HG03139 (cell line): ENCODE data around the gene BMI1.
"Not testable (repeated sequence)": the region's sequence is repeated elsewhere in the genome, so short reads cannot be mapped to it uniquely, and the experiment has no call there.

ENCODE experiments used
- ATAC-seq: cut with Tn5 transposase; IDR thresholded peaks from one replicate; pipeline ENCODE4 v1.9.1; 2021; ENCODE audit not compliant: unreplicated experiment

The BMI1 gene

DNA sequence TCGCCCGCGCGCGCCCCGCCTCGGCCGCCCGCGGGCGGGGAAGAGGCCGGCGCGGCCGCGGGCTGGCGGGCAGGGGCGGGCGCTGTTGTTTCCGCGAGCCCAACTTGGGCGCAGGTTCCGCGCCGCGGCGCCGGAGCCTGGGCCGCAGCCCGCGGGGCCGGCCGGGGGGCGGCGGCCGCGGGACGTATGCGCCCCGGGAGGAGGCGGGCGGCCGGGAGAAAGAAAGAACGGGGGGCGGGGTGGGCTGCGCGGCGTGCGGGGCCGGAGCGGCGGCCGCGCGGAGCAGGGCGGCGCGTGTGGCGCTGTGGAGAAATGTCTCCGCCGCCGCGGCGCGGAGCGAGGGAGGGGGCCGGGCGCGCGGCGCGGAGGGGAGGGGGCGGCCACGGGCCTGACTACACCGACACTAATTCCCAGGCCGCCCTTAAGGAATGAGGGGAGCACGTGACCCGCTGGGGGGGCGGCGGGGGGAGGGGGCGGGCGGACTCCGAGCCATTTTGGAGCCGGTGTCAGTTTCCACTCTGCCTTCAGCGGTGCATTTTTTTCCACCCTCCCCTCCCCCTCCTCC is at the start of gene BMI1:
Gene BMI1 (plus strand): TSS at position 509 of the 565 bp plus-strand sequence. CDS start 5,351 bp downstream, outside the sequence.
- ATAC-seq = no peak

DNA sequence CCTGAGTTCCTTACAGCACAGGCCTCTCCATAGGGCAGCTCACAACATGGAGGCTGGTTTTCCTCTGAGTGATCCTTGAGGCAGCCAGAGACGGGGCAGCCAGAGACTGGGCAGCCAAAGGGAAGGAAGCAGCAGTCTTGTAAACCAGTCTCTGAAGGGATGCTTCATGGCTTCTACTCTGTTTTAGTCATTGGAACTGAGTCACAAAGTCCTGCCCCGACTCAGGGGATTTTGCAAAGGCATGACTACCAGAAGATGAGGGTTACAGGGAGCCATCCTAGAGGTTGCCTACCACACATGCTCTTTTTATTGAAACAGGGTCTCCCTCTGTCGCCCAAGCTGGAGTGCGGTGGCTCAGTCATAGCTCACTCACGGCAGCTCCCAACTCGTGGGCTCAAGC is 49.1 kb upstream of the BMI1 start:
- no peak for ATAC-seq

DNA sequence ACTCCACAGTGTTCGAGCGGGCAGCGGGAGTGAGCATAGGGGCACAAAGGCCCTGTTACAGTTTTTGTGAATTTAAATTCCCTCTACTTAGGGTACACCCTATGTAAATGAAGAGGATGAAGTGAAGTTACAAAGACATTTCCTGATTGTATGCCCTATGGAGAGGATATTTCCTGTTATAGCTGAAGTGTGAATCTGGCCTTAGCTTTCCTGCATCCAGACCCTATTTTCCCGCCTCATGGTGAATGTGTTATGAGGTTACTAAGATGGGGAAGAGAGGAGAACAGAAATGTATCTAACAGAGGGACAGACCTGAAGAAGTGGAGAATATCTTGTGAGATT is 42.5 kb upstream of the BMI1 start:
- no peak for ATAC-seq

DNA sequence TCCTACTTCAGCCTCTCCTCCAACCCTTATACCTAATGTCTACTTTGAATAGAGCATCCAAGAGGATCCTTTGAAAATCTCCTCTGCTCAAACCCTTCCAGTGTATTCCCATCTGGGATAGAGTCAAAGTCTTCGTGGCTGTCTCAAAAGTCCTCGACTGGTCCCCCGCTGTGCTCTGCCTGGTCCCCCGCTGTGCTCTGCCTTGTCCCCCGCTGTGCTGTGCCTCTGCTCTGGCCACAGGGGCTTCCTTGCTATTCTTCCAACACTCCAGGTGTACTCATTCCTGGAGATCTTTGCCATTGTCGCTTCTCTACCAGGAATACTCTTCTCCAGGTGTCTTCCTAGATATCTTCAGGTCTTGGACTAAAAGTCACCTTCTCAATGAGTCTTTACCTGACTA is 40.8 kb upstream of the BMI1 start:
- ATAC-seq = no peak

DNA sequence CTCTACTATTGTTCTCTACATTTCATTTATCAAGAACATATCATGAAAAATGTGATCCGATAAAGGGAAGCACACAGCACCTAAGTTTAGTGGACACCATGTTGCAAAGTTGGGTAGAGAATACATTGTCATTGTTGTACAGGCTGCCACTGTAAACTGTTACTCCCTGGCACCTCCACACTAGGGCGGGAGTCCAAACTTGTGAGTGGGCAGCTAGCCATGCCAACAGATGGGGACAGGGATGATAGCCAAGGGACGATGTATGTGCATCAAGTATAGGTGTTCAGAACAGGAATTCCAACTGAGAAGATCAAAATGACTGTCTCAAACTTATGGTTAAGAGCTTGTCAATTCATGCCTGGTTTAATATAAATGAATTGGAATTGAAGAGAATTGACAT is 35.8 kb upstream of the BMI1 start:
- no peak for ATAC-seq

DNA sequence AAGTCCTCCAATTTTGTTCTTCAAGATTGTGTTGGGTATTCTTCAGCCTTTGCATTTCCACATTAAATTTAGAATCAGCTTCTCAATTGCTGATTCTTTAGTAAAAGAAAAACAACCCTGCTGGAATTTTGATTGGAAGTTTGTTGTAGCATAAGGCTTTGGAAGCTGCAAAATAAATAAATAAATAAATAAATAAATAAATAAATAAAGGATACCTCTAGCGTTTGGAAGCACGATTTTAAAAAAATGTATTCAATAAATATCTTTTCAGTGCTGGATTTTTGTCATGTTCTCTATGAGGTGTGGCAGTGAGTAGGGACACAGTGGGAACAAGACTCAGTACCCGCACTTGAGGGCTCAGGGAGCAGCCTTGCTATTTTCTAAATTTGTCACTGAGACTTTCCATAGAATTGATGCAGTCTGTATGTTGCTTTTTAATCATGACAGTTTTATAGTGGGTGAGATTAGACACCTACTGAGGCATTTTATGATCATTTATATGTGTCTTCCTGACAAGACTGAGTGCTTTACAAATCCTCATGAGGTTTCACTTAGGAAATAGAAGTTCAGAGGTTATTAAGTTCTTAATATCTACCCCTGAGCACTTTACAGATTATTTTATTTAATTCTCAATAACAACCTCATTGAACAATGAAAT is 27.0 kb upstream of the BMI1 start:
- ATAC-seq = no peak

DNA sequence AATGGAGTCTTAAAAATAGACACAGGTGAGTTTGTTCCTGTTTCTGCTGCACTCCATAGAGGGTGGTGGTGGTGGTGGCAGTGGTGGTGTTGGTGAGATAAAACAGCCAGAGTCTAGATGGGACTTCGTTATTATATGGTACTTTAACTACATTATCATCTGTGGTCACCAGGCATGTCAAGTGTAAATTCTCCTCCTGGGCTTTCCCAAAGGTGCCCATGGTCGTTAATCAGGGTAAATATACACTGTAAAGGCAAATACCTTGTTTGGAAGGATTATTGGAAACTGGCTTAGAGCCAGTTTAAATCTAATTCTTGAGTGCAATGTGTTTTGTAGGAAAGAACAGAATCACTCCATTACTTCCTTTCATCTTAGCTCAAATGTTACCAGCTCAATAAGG is 26.2 kb upstream of the BMI1 start:
- ATAC-seq = no peak

DNA sequence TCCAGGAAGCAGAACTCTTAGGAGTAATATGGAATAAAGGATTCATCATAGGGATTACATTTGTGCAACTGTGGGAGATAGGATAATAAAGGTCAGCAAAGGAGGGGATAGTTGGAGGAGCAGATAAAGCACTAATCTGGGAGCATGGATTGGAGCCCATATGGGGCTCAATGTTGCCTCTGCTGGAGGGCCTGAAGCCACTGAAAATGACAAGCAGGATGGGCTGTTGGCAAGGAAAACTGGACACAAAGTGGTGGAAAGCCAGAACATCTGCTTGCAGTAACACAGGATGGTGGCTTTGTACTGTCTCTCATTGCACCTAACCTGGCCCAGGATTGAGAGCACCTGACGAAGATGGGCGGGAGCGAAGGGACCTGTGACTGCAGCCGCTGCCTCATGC is 19.7 kb upstream of the BMI1 start:
- no peak for ATAC-seq

DNA sequence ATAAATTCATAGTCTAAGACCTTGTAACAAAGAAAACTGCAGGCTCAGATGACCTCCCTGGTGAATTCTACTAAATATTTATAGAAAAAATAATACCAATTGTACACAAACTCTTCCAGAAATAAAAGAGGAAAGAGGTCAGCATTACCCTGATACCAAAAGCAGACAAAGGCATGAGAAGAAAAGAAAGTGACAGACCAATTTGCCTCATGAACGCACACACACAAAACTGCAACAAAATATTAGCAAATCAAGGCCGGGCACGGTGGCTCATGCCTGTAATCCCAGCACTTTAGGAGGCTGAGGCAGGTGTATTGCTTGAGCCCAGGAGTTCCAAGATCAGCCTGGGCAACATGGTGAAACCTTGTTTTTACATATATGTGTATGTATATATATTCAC is 17.4 kb upstream of the BMI1 start:
- ATAC-seq = no peak

DNA sequence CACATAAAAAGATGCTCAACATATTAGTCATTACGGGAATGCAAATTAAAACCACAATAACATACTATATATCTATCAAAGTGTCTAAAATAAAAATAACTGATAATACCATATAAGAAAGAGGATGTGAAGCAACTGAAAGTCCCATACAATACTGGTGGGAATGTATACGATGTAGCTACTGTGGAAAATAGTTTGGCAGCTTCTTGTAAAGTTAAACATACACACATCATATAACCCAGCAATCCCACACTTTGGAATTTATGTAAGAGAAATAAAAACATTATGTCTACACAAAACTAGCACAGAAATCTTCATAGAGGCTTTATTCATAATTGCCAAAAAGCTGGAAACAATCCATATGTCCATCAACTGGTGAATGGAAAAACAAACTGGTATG is 15.2 kb upstream of the BMI1 start:
- no peak for ATAC-seq

DNA sequence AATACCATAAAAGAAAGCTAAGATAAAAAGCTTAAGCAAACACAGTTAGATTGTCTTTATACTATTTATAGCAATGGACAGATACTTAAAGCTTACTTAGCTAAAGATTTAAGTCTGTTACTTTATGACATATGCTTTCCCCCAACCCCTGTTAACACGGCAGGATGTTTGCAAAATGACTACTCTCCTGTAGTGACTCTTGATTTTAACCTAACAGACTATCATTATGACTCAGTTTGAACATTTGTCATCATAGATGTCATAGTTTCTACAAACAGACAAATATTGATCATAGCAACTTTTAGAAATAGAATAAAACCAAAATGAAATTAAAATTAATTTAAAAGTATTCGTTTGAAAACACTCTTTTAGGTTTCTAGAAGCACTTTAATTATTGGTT is 12.5 kb upstream of the BMI1 start:
- ATAC-seq = peak; percentile 91

DNA sequence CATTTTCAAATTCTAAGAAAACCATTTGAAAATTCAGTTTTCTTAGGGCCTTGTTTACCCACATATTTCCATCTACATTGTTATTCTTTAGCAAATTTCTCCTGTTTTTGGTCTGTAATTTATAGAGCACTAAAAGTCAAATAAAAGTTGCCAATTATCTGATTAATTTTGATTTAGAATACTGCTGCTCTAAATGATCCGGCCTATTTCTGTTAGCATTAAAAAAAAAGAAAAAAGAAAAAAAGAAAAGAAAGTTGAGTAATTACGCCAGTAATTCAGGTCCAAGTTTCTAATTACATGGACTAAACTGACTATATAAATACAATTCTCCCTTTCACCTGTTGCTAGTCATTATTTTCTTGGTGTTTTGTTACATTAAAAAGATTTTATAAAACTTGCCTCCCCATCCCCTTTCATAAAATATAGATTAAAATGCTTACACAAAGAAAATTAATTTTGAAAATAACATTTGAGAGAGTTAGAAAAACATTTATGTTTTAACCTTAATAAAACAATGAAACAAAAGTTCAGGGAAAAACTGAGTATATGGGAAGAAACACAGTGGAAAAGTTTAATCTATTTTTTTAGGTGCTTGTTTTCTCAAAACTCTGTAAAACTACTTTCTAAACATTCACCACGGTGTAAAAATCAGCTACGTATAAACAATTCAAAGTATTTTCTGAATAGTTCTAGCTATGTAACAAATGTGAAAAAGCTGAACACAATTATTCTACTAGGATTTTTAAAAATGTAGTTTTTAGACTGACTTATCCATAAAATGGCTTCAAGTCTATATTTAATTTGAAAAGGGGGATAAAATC is 11.5 kb upstream of the BMI1 start:
- no peak for ATAC-seq

DNA sequence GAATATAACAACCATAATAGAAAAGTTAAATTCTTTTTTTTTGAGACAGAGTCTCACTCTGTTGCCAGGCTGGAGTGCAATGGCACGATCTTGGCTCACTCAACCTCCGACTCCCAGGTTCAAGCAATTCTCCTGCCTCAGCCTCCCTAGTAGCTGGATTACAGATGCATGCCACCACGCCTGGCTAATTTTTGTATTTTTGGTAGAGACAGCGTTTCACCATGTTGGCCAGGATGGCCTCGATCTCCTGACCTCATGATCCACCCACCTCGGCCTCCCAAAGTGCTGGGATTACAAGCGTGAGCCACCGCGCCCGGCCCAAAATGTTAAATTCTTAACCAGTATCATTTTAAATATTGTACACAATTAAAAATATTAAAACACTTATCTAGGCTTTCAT is 10.9 kb upstream of the BMI1 start:
- ATAC-seq = not testable (repeated sequence)

DNA sequence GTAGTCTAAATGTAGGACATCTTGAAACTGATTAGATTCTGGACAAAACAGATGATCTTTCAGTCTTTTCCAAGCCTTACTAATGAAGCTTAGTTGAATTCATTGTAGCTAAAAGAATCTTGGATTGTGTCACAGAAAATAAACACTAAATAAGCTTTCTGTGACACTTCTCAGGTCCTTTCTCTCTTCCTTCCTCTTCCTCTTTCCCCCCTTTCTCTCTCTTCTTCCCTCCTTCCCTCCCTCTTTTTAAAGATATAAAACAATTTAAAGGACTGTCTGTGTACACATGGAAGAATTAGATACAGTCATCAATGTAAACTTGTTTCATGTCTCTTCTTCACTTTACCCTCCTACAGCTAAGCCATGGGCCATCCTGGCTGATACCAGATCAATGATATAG is 10.0 kb upstream of the BMI1 start:
- ATAC-seq = no peak

DNA sequence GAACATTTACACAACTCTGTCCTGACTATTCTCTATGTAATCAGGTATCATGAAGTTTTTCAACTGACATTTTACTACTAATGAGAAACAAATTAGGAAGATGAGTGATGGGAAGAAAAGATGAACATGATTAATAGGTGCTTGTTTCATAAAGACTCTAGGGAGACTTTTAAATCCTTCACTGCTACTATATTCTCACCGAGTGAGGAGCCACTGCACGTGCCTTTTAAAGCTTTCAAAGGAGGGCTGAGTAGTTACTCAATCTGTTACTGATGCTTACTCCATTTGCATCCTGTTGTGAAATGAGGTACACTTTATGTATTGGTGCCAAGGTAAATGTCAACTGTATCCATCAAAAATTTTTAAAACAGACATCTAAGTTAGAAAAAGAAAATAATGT is 6.0 kb upstream of the BMI1 start:
- no peak for ATAC-seq

DNA sequence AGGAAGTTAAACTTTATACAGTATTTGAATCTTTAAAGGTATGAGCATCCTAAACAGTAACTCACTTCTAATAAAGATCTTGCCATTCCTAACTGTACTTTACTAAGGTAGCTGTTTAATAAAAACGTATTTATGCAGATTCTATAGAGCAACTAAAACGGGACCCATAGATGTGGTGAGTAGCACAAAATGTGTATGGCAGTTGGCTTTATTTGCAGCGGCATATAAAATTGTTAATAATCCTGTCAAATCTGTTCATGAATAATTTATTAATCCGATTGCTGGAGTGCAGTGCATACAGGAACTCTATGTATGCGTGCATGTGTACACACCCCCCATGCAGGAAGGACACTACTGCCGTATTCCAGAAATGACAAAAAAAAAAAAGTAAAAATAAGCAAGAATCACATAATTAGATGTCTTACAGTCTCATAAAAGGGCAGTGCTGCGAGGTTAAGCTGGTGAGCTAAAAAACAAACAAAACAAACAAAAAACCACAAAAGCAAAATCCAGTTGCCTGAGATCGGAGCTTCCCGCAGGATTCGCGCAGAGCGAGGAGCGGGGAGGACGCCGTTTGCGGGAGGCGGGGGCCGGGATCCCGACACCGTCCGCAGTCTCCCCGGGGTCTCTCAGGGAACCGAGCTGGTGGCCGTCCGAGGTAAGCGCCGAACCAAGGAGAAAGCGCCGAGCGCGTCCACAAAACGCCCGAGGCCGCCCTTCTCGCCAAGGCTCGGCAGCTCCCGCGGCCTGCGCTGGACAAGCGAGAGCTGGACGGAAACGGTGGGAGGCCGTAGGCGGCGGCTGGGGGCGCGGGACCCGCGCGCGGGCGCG is 5.2 kb upstream of the BMI1 start:
- peak; percentile 25 for ATAC-seq

DNA sequence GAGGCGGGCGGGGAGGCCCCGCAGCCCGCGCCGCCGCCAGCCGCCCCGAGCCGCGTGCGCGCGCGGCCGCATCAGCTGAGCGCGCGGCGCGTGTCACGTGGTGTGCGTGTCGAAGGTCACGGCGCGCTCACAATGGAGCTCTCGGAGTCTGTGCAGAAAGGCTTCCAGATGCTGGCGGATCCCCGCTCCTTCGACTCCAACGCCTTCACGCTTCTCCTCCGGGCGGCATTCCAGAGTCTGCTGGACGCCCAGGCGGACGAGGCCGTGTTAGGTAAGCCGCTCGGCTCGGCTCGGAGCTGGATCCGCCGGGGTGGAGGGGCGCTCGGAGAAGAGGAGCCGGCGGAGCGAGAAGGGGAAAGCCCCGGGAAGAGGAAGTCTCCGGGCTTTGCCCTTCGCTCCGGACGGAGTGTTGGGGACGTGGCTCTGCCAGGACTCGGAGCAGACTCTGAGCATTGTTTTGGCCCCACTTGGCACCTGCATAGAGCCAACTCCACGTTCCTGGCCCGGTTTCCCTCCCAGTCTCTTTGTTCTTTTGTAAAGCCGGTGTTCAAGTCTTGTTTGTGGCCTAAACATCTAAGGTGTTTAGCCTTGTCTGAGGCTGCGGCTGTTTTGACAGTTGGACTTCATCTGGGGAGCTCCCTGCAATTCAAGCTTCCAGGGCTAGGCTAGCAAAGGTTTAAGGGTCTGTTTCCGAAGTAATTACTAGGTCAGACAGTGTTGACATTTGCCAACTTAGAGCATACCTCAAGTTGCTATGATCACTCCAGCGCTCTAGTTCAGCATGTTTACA is 4.4 kb upstream of the BMI1 start, which contains the start of gene COMMD3:
Gene COMMD3 (plus strand): TSS at position 103 of the 790 bp plus-strand sequence. CDS start 30 bp downstream, at position 133.
- ATAC-seq = peak; percentile 44

DNA sequence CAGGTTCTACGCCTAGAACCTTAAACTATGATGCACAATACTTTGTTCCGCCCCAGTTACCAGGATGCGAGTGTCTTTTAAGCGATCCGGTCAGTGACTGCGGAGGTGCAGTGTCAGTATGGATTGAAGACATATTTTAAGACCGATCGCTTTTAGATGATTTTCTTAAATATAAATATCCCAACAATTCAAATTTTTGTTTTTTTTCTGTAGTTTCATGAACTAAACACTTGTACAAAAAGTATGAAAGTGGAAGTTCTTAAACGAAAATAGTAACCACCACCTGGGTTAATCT is 3.9 kb upstream of the BMI1 start:
- ATAC-seq = peak; percentile 20

DNA sequence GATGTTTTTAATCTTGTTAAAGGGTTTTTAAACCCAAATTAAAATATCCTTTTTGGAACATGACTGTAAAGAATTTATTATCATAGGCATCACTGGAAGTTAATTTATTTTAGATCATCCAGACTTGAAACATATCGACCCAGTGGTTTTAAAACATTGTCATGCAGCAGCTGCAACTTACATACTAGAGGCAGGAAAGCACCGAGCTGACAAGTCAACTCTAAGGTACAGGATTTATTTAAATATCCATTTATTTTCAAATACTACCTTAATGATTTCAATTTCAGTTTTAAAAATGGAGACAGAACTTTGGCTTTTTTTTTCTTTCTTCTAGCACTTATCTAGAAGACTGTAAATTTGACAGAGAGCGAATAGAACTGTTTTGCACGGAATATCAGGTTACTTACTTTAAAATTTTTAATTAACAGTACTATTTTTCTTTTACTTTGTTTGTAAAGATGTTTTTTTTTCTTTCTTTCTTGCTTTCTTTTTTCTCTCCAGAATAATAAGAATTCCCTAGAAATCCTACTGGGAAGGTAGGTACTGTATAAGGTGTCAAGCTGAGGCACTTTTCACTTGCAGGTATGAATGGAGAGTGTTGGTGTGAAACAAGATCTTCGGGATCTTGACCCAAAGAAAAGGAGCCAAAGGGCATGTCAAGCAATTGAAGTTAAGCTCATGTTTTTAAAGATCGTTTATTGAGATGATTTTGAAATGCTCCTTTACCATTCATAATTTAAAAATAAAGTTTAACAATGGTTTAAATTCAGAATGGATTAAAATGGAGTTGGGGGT is 2.9 kb upstream of the BMI1 start:
- ATAC-seq = no peak

DNA sequence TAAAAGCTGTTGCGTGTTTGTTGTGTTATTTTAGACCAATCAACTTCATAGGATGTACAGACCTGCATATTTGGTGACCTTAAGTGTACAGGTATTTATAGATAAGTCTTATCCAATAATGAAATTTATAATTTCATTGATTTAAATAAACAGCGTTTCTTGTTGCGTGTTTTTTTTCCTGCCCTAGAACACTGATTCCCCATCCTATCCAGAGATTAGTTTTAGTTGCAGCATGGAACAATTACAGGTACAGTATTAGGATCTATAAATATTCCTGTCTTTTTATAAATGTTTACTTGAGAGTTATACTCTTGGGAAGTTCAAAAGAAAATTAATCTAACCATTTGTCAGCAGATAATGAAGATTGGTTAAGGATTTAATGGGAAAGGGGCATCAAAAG is 2.1 kb upstream of the BMI1 start:
- ATAC-seq = no peak
